Suppressor macrophage treated with lipopolysaccharide for 4 hours (primary cell): ENCODE measurements around the gene RGS6.

ENCODE experiments used
- DNase-seq: peaks from one replicate; pipeline ENCODE4 v3.0.0-alpha.2; 2020

The RGS6 gene

DNA sequence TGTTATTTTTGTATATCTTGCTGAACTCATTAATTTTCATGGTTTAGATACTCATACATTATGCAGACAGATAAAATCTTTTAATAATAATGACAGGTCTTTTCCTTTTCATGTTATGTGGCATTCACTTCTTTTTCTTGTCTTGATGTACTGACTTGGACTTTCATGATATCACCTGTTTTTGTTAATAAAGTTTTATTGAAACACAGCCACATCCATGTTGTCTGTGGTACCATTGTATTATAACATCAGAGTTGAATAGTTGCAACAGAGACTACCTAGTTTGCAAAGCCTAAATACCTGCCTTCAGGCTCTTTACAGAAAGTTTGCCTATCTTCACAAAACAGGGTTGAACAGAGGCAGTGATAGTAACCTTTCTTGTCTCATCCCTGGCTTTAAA lies 85.1 kb downstream of the RGS6 start:
- DNase-seq: no peak

DNA sequence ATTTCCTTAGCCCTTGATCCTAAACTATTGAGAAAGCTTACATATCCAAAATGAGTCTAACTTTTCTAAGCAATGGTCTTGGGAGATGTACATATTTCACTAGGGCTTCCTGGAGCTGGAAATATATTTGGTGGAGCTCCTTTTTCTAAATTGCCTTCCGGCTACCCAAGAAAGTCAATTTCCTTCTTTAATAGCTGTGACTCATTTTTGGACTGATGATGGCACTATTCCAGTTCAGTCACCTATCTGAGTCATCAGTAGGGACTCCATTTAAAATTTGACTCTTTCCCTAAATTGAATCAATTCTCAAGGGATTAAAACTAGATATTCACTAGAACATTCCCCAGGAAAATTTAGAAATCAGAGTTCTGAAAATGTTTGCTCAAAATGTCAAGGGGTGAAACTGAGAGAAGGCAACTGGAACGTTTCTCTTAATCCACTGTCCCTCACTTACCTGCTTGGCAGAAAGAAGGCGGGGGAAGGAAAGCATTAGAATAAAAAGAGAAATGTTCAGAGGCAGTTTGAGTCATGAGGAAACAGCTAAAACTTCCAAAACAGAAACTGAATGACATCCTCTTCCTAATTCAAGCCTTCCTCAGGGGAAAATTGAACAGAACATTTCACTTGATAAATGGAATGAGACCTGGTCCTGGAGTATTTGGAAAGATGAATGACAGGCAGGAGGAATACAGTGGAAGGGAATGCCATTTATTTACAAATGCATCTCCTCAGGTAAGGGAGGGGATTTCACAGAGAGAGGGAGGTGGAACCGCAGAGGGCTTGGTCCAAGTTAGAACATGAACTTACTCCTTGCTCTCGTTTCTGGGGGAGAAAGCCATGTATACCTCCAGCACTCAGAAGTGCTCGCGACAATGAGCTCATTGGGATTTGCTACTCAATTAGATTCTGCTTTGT lies 91.2 kb downstream of the RGS6 start:
- DNase-seq: peak; percentile 11

DNA sequence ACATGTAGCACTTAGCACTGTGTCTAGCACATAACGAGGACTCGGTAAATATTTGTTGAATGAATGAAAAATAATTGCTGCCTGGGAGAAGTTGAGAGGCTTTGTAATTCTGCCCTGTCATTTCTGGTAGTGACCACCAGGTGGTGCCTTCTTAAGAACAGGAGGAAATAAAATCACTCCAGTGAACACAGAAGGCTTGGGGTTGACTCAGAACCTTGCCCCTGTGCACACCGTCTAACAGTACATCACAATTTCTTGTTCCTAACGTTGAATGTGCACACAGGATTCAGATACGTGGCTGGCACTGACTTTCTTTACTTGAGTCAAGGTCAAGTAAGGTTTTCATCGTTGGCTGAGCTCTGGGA lies 91.8 kb downstream of the RGS6 start:
- peak; percentile 75 for DNase-seq

- DNase-seq: no peak
Observed at GRCh38 chr14:72024504-72024903, 92.3 kb downstream of the RGS6 start.

DNA sequence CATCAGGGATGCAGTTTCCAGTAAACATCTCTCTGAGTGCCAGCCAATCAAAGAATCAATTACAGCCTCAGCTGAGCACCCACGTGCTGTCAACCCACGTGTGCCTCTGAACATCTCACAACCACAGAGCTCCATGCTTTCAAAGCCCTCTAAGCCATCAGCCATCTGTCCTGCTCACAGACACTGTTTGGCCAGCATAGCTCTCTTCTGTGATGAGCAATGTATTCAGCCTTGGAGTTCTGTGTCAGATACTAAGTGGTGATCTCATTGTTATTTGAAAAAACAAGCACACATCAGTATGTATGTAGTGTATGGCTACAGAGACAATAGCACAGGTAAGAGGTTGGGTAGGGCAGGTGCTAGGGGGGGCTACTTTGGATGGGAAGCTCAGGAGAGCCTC lies 94.3 kb downstream of the RGS6 start:
- no peak for DNase-seq

GRCh38 chr14:72027061-72027460 lies 94.8 kb downstream of the RGS6 start:
- no peak for DNase-seq

DNA sequence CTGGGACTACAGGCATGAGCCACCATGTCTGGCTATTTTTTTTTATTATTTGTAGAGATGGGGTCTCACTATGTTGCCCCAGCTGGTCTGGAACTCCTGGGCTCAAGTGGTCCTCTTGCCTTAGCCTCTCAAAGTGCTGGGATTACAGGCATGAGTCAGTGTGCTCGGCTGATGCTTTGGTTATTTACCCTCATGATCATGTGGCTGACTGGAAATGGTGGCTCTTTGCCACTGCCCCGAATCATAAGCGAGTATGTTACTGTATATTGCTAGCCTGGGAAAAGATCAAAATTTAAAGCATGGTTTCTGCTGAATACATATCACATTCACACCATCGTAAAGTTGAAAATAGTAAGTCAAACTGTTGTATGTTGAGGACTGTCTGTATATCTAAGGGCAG lies 101.1 kb downstream of the RGS6 start:
- DNase-seq: no peak

GRCh38 chr14:72040528-72040927 lies 108.3 kb downstream of the RGS6 start:
- DNase-seq: no peak

DNA sequence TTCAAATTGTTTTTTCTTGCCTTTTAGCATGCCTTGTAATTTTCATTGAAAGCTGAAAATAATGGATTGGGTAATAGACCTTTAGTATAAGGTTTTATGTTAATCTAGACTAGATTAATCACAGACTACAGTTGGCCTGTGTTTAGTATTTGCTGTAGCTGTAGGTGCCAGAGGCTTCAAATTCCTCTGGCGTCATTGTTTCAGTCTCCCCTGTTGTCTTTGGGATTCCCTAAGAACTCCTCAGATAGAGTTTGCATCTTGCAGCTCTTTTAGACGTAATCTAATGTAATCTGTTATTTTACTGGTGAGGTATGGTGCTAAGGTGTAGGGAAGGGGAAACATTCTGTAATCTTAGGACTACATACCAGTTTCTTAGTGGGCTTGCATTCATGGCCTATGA lies 113.0 kb downstream of the RGS6 start:
- DNase-seq: no peak

DNA sequence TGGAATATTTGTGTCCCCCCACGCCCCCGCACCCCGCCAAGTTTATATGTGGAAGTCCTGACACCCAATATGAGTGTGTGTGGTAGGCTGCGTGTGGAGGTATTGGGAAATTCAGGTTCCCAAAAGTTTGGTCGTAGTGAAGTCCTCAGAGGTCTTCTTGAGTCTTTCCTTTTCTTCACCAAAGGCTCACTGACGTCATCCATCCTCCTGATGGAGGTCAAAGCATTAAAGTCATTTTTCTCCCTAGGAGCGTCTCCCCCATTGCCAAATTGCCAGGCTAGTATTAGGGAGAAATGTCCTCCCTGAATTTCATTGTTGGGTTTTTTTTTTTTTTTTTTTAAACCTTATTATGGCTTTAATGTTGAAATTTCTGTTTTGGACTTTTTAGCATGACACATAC lies 113.7 kb downstream of the RGS6 start:
- DNase-seq: no peak

- DNase-seq: peak; percentile 28
Observed at GRCh38 chr14:72049462-72049861, 117.2 kb downstream of the RGS6 start.

DNA sequence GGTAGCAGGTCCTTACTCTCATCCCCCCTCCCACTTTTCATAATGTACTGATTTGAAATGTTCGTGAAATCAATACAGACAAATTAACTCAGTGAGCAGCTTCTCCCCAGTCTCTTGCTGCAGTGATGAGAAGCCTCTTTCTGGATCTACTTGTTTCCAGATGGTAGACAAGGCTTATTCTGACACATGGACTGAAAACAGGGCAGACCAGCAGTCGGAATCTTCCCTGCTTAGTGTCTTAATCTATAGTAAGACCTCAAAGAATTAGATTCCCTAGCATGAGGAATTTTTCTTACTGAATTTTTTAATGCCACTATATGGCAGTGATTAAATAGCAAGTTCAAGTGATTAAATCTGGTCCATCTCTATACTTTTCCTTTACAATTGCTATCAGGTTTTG lies 120.1 kb downstream of the RGS6 start:
- DNase-seq: no peak

DNA sequence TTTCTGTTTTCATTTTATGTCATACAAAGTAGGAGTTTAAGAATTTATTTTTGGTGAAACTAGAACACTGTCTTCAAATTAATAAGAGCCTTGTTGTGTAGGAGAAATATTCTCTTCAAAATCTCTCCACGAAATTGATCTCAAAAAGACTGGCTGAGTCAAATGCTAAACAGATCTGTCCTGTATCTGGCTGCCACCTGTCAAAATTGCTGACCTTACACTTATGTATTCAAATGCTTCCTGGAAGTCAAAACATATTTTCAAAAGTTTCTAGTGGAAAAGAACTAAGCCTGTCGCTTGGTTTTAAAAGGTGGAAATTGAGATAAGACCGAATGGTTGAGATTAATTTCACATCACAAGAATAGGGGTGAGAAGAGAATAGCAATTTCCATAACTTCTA lies 121.4 kb downstream of the RGS6 start:
- no peak for DNase-seq

DNA sequence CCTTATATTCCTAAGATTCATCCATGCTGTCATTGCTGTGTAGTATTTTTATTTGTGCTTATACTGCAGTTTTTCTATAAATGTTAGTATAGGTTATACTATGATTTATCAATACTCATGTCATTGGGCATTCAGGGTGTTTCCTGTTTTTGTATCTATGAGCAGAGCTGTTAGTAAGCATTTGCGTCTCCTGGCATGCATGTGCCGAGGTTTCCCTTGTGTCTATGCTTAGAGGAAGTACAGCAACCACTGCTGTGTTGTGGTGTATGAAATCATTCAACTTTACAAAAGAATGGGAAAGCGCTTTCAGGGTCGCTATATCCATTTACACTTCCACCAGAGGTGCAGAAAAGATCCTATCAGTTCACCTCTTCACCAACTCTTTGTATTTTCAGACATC lies 122.7 kb downstream of the RGS6 start:
- DNase-seq: peak; percentile 38

DNA sequence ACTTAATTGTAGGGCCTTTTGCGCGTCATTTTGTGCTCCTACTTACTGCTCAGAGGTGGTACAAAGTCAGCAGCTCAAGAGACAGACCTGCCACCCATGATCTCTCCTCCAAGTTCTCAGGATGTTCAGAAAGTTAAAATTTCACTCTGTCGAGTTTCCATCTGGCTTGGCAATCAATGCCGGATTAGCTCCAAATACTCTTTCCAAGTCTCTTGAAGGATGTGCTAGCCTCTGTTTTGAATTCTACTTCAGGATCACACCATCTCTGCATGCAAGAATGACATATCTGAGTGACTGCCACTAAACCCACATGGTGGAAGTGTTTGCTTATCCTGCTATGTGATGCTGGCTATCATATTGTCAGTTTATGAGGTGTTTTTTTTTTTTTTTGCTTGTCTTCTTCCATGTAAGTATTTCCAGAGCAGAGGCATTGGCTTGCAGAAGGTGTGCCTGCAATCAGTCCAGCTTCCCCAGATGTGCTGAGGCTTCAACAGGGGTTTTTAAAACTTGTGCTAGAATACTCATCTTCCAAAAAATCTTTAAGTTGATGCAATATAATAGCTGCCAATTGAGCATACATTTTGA lies 125.6 kb downstream of the RGS6 start:
- DNase-seq: no peak

- no peak for DNase-seq
Observed at GRCh38 chr14:72060460-72060859, 128.2 kb downstream of the RGS6 start.

DNA sequence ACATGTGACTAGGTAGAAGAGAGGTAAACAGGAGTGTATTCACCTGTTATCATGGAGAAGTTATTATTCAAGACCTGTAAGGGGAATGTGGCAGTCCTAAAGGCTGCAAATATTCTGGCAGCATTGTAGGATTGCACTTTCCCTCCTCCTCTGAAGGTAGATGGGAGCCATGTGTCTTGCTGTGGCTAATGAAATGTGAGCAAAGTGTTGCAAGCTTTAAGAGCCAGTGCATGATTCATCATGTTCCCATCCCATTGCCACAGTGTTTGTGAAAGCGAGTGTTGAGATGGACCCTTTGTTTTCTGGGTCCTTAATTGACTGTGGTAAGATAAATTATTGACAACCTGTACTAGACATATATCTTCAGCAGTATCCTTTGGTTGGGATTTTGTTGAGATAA lies 128.7 kb downstream of the RGS6 start:
- DNase-seq: no peak

GRCh38 chr14:72061718-72062117 lies 129.5 kb downstream of the RGS6 start:
- no peak for DNase-seq

DNA sequence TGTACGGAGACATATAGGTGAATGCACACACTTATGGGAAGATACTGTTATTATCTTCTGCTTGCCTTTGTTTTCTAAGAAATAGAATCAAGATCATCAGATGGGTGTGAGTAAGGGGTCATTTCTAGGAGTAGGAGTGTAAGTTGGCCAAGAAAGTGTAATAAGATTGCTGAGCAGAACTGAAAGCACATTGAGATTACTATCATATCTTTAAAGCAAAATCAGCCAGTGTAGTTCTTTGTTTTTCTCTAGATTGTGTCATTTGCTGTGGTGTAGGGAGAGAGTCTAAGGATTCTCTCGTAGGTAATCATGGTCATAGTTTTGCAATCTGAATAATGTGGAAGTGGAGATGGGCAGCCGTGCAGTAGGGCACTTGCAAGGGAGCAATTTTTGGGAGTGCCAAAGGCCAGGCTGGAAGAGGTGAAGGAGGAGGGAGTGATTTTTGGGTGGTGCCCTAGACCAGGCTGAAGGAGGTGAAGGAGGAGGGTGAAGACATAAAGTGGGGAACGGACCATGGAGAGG lies 131.6 kb downstream of the RGS6 start:
- no peak for DNase-seq

GRCh38 chr14:72064501-72064900 lies 132.3 kb downstream of the RGS6 start:
- no peak for DNase-seq

GRCh38 chr14:72070458-72070857 lies 138.2 kb downstream of the RGS6 start:
- no peak for DNase-seq

DNA sequence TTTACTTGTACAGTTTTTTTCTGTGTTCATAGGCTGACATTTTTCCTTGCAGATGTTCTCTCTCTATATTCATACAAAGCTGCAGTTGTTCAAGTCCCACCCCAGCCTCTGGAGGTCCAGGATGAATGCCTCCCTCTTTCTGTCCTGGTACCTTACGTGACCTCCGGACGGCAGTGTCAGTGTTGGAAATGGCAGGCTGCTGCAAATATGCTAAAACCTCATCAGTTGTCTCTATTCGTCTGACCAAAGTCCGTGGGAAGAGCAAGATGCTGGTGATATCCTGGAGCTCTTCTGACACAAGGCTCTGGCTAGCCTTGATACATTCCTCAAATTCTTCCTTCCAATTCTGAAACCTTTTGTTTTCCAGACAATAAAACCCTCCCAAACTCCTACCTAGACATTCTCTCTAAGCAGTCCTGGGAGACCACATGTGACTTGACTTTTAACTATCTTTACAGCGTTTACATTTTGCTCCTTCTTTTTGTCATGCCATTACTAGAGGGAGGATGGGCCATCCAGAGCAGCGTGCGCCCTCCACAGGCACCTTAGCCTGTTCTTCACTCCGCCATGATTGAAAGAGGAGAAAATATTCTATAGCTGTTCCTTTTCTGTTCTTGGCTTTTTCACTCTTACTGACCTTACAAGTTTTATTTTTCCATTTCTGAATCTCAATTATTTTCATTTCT lies 143.6 kb downstream of the RGS6 start:
- DNase-seq: no peak

DNA sequence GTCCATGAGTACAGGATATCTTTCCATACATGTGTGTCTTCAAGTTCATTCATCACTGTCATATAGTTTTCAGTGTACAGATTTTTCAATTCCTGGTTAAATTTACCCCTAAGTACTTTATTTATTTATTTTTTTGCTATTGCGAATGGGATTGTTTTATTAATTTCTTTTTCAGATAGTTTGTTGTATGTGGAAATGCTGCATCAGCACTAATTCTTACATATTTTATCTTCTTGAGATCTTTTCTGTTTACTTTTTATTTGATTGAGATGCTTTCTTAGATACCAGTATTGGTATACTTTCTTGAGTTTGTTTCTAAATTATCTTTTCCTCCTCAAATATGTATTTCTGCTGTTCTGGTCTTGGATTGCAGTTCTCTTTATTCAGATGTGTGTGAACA lies 148.9 kb downstream of the RGS6 start:
- DNase-seq: no peak

DNA sequence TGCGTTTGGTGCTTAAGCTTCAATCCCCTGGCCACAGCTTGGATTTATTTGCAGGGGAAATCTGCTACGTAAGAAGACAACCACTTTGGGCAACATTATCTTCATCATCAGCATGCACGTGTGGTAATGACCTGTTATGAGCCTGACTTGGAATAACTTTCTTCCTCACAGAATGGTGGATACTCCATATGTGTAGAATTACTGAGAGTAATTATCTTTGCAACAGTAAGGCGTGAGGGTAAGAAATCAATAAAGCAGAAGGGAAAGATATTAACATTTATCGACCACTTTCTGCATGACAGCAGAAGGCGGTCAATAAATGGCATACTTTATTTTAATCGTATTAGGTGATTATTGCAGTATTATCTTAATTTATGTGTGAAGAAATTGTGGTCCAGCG lies 152.7 kb downstream of the RGS6 start:
- DNase-seq: no peak
